ENCODE data around the gene GULP1. TPM values are rescaled to one million over a fixed set of nuclear protein-coding genes. Genes with fewer than 3 reads are reported as not detected.

The GULP1 gene
- total and polyA plus RNA-seq, 2 of the 4 experiments (the other 2 are of a cell fraction), result 24.4 to 40.1 TPM

DNA sequence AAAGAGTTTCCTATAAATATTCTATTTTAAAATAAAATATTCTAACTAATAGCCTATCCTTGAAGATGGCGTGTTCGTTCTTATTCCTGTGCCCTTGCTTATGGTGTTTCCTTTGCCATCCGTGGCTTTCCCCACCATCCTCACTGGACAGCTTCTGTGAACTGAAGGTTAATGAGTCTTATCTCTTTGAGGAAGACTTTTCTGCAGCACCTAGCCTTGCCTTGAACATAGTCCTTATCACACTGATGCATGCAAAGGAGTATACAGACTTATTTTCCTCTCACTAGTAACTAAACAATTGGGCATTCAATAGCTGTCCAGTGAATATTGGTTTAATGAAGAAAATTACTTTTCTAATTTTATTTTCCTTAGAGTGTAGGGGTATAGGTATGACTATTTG, 88.1 kb downstream of the GULP1 start:
- H4K5ac ChIP-seq (ENCODE audit: low read depth, low read length), result peak overlapping the region; percentile 10; the same call in 1 of the 2 replicates
- no peak overlapping the region for H2AK9ac ChIP-seq (replicated peaks; ENCODE audit: low read depth, low read length, poor library complexity)
- peak overlapping the region; percentile 90; the same call in 1 of the 2 replicates for H2BK120ac ChIP-seq (ENCODE audit: low read depth, low read length)
- ATAC-seq (ENCODE audit: low read depth), result no peak
- dilution Hi-C loops (cut with HindIII; ENCODE audit: low sequenced_read_pairs, unreplicated experiment), result no loop called here
- intact Hi-C loops (cut with micrococcal nuclease), result no loop called here
- no peak for DNase-seq
- in situ Hi-C loops (cut with MboI; ENCODE audit: low sequenced_read_pairs), result no loop called here
- TF ChIP-seq MXI1 (IDR thresholded peaks at IDR 0.05; ENCODE audit: borderline replicate concordance, low read depth, low read length) (no peak), SMC3 (IDR thresholded peaks at IDR 0.05; ENCODE audit: low read depth, low read length) (no peak), MAZ (IDR thresholded peaks at IDR 0.05; ENCODE audit: borderline replicate concordance, low read depth, low read length) (no peak)
- H3K27me3 ChIP-seq (ENCODE audit: control insufficient read depth, insufficient read depth, low read length), result no peaks in the 10 kb centered on the region
- peak overlapping the region; percentile 80 for H3K4ac ChIP-seq (ENCODE audit: low read depth, low read length)
- H3K18ac ChIP-seq (ENCODE audit: low read depth, low read length), result peak overlapping the region; percentile 11; the same call in 1 of the 2 replicates
- peak overlapping the region; percentile 86 for H3K14ac ChIP-seq (replicated peaks; ENCODE audit: low read depth, low read length)
- H3K4me2 ChIP-seq (ENCODE audit: low read depth, low read length), result no peak overlapping the region
- no peaks in the 10 kb centered on the region for H4K20me1 ChIP-seq (ENCODE audit: insufficient read depth, low read length)
- peak overlapping the region; percentile 57 for H2BK5ac ChIP-seq (ENCODE audit: low read depth, low read length, poor library complexity, severe bottlenecking)
- H3K4me3 ChIP-seq (ENCODE audit: insufficient read depth, low read depth, low read length), result no peak overlapping the region
- no peak overlapping the region; the same call in 1 of the 2 replicates for H3K56ac ChIP-seq (ENCODE audit: extremely low read depth, insufficient read depth, low read length)
- peaks cover 3% of the 10 kb centered on the region; the same call in 1 of the 2 replicates for H3K9me1 ChIP-seq (ENCODE audit: insufficient read depth, low read length)
- peaks cover 13% of the 10 kb centered on the region for H3K4me1 ChIP-seq (ENCODE audit: control insufficient read depth, insufficient read depth, low read length)
- H3K9ac ChIP-seq (ENCODE audit: low read depth, low read length), result no peak overlapping the region
- no peak overlapping the region for H3K27ac ChIP-seq (ENCODE audit: insufficient read depth, low read length)
- H2AK5ac ChIP-seq (ENCODE audit: low read depth, low read length), result peak overlapping the region; percentile 98
- H2AFZ ChIP-seq (replicated peaks; ENCODE audit: low read length, poor library complexity), result no peak overlapping the region
- peaks cover 14 to 36% of the 10 kb centered on the region in 2 experiments for H3K79me1 ChIP-seq (ENCODE audit: low read depth in 1 of 2, low read length in 2 of 2)
- H3K23ac ChIP-seq (ENCODE audit: low read depth, low read length), result peak overlapping the region; percentile 92
- ChIA-PET CTCF (interaction anchor here (0.7 kb wide), 1 partner anchor 555 kb away, joined by 3 read pairs; no protein-coding TSS in a partner anchor), POLR2A (ENCODE audit: unreplicated experiment) (no interaction called here)
- no TSS peak for BruUV-seq (replicated peaks)
- H3K36me3 ChIP-seq (ENCODE audit: control insufficient read depth, insufficient read depth, low read length), result peaks cover 5% of the 10 kb centered on the region; the same call in 1 of the 2 replicates
- peak overlapping the region; percentile 85 for H4K91ac ChIP-seq (ENCODE audit: insufficient read depth, low read depth, low read length)
- peak overlapping the region in 1 of 2 experiments; percentile 64; a peak in 2 of 4 replicates for H4K8ac ChIP-seq (ENCODE audit: low read depth in 2 of 2, low read length in 2 of 2)
- H2BK15ac ChIP-seq (ENCODE audit: low read depth, low read length), result peak overlapping the region; percentile 98; the same call in 2 of the 3 replicates
- peaks cover 4% of the 10 kb centered on the region for H3K9me3 ChIP-seq (ENCODE audit: control insufficient read depth, insufficient read depth, low read length)
- WGBS, 2 experiments (ENCODE audit: extremely low coverage in 2 of 2, insufficient read length in 1 of 2), result no CpG with 5 or more reads among the region's 3 CpGs
- peak overlapping the region; percentile 70; the same call in 1 of the 2 replicates for H2BK20ac ChIP-seq (ENCODE audit: low read depth, low read length)
